HG02938 (cell line): Measurements from ENCODE around the gene GPS1.

Experiments used
- ATAC-seq: cut with Tn5 transposase; IDR thresholded peaks from one replicate; pipeline ENCODE4 v1.9.1; 2021; ENCODE audit warnings: mild to moderate bottlenecking, moderate library complexity; ENCODE audit not compliant: unreplicated experiment

Gene GPS1

GRCh38 chr17:82076018-82076784 lies 24.5 kb downstream of the GPS1 start:
- ATAC-seq: no peak

- ATAC-seq: no peak
These were observed 25.3 kb downstream of the GPS1 start for GRCh38 chr17:82076785-82077591.

GRCh38 chr17:82077617-82078358 lies 26.1 kb downstream of the GPS1 start:
- no peak for ATAC-seq

GRCh38 chr17:82078433-82078832 lies 26.7 kb downstream of the GPS1 start:
- no peak for ATAC-seq

- no peak for ATAC-seq
These were observed 27.4 kb downstream of the GPS1 start for GRCh38 chr17:82079001-82079677.

- no peak for ATAC-seq
These were observed 28.5 kb downstream of the GPS1 start for GRCh38 chr17:82080048-82080788.

GRCh38 chr17:82080789-82081464 lies 29.2 kb downstream of the GPS1 start:
- ATAC-seq: no peak

- no peak for ATAC-seq
These were observed 29.8 kb downstream of the GPS1 start for GRCh38 chr17:82081546-82081945.

GRCh38 chr17:82081966-82082365 lies 30.3 kb downstream of the GPS1 start:
- no peak for ATAC-seq

GRCh38 chr17:82082456-82082855 lies 30.8 kb downstream of the GPS1 start:
- ATAC-seq: no peak

- no peak for ATAC-seq
These were observed 31.3 kb downstream of the GPS1 start for GRCh38 chr17:82083009-82083408.

- no peak for ATAC-seq
These were observed 32.0 kb downstream of the GPS1 start for GRCh38 chr17:82083533-82084359.

- ATAC-seq: no peak
These were observed 32.8 kb downstream of the GPS1 start for GRCh38 chr17:82084373-82085030.

GRCh38 chr17:82085031-82085861 lies 33.5 kb downstream of the GPS1 start:
- no peak for ATAC-seq

- ATAC-seq: no peak
These were observed 34.5 kb downstream of the GPS1 start for GRCh38 chr17:82085931-82086764.
